IPS-20b (cell line): ENCODE measurements around the gene EHD2.
"Not testable (repeated sequence)": the region's sequence is repeated elsewhere in the genome, so short reads cannot be mapped to it uniquely, and the experiment has no call there.

Experiments
- H3K27ac ChIP-seq: one replicate; pipeline ENCODE4 v1.5.1; 2013; ENCODE audit warnings: low read length
- H3K27me3 ChIP-seq: 2 replicates; pipeline ENCODE4 v1.6.1; 2013; ENCODE audit warnings: mild to moderate bottlenecking, low read length, inconsistent platforms; ENCODE audit not compliant: insufficient read depth
- H3K36me3 ChIP-seq: 2 replicates; pipeline ENCODE4 v1.6.1; 2013; ENCODE audit warnings: low read depth, mild to moderate bottlenecking, inconsistent platforms, low read length, moderate library complexity; ENCODE audit not compliant: insufficient read depth
- H3K4me1 ChIP-seq: 2 replicates; pipeline ENCODE4 v1.6.1; 2013; ENCODE audit warnings: mild to moderate bottlenecking, control low read depth, inconsistent platforms, low read length, moderate library complexity; ENCODE audit not compliant: insufficient read depth
- H3K4me3 ChIP-seq: 2 replicates; pipeline ENCODE4 v1.5.1; 2013; ENCODE audit warnings: mild to moderate bottlenecking, low read length, inconsistent platforms
- H3K9ac ChIP-seq: 2 replicates; pipeline ENCODE4 v1.6.1; 2013; ENCODE audit warnings: low read depth, mild to moderate bottlenecking, inconsistent platforms, low read length, moderate library complexity
- H3K9me3 ChIP-seq: 2 replicates; pipeline ENCODE4 v1.6.1; 2013; ENCODE audit warnings: mild to moderate bottlenecking, low read depth, low read length, inconsistent platforms; ENCODE audit not compliant: insufficient read depth

The EHD2 gene

DNA sequence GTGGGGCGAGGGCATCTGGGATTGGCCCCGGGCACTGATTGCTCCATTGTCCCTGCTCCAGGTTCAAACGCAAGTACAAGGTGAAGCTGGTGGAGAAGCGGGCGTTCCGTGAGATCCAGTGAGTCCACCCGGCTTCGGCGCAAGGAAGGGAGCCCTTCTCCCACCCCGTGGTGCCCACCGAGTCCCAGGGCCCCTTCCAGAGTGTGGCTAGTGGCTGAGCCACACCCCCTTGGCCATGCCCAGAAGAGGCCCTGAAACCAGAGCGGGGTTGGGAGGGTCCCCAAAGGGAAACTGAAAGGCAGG is 43.4 kb downstream of the EHD2 start:
- Histone ChIP-seq H3K9me3 (no peaks in the 10 kb centered on the region), H3K9ac (no peak overlapping the region), H3K27ac (no peak overlapping the region), H3K4me1 (no peaks in the 10 kb centered on the region), H3K4me3 (no peak overlapping the region), H3K36me3 (peaks cover 71% of the 10 kb centered on the region), H3K27me3 (no peaks in the 10 kb centered on the region)

GRCh38 chr19:47756953-47757608 is 43.9 kb downstream of the EHD2 start:
- peaks cover 68% of the 10 kb centered on the region for H3K36me3 ChIP-seq
- no peaks in the 10 kb centered on the region for H3K9me3 ChIP-seq
- no peak overlapping the region for H3K27ac ChIP-seq
- H3K9ac ChIP-seq: no peak overlapping the region
- no peaks in the 10 kb centered on the region for H3K27me3 ChIP-seq
- no peaks in the 10 kb centered on the region for H3K4me1 ChIP-seq
- H3K4me3 ChIP-seq: no peak overlapping the region

DNA sequence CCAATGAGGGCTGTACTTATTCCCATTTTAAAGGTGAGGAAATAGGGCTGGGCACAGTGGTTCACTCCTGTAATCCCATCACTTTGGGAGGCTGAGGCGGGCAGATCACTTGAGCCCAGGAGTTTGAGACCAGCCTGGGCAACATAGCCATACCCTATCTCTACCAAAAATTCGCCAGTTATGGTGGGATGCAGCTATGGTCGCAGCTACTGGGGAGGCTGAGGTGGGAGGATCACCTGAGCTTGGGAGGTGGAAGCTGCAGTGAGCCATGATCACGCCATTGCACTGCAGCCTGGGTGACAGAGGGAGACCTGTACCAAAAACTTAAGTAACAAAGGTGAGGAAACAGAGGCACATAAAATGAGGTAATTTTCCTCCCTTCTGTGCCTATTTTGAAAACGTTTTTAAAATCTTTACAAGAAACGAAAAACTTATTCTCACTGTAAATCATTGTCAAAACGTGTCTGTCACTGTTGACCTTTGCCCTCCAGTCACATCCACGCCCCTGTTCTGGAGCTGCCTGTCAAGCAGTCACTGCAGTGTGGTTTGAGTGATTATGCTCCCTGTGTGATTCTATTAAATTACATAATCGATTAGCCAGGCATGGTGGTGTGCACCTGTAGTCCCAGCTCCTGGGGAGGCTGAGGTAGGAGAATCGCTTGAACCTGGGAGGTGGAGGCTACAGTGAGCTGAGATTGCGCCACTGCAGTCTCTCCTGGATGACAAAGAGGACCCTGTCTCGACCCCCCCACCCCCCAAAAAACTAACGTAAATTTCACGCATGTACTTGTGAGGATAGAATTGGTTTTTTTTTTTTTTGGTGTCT is 44.6 kb downstream of the EHD2 start:
- Histone ChIP-seq H3K4me1 (no peaks in the 10 kb centered on the region), H3K27ac (no peak overlapping the region), H3K9me3 (no peaks in the 10 kb centered on the region), H3K36me3 (peaks cover 60% of the 10 kb centered on the region), H3K4me3 (no peak overlapping the region), H3K9ac (no peak overlapping the region), H3K27me3 (no peaks in the 10 kb centered on the region)

DNA sequence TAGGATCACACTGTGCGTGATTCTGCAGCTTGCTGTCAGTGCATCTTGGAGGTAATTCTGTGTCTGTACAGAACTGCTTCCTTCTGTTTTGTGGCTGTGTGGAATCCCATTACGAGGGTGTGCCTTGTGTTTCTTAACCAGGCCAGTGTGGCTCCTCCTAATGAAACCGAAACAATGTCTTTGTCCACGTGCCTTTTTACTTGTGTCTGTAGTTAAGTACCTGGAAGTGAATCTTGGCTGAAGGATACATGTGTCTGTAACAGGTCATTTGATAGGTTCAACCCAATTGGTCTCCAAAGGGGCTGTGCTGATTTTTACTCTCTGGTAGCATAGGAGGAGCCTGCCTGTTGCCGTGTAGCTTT is 45.2 kb downstream of the EHD2 start:
- Histone ChIP-seq H3K9ac (no peak overlapping the region), H3K27me3 (no peaks in the 10 kb centered on the region), H3K4me1 (no peaks in the 10 kb centered on the region), H3K9me3 (no peaks in the 10 kb centered on the region), H3K27ac (no peak overlapping the region), H3K4me3 (no peak overlapping the region), H3K36me3 (peaks cover 54% of the 10 kb centered on the region)

DNA sequence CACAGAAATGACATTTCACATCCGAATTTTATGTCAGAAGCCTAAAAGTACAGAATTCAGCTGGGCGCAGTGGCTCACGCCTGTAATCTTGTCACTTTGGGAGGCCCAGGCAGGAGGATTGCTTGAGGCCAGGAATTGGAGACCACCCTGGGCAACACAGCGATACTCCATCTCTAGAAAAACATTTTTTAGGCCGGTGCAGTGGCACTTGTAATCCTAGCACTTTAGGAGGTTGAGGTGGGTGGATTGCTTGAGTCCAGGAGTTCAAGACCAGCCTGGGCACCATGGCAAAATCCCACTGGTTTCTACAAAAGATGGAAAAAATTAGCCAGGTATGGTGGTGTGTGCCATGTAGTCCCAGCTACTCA is 47.4 kb downstream of the EHD2 start:
- H3K4me3 ChIP-seq: no peak overlapping the region
- peaks cover 37% of the 10 kb centered on the region for H3K36me3 ChIP-seq
- H3K27ac ChIP-seq: no peak overlapping the region
- no peaks in the 10 kb centered on the region for H3K4me1 ChIP-seq
- H3K27me3 ChIP-seq: no peaks in the 10 kb centered on the region
- no peaks in the 10 kb centered on the region for H3K9me3 ChIP-seq
- no peak overlapping the region for H3K9ac ChIP-seq

- Histone ChIP-seq H3K4me1 (no peaks in the 10 kb centered on the region), H3K4me3 (no peak overlapping the region), H3K36me3 (peaks cover 27% of the 10 kb centered on the region), H3K9me3 (no peaks in the 10 kb centered on the region), H3K27me3 (no peaks in the 10 kb centered on the region), H3K27ac (no peak overlapping the region), H3K9ac (no peak overlapping the region)
Measured at GRCh38 chr19:47761566-47761965, 48.3 kb downstream of the EHD2 start.

GRCh38 chr19:47762151-47762550 is 48.9 kb downstream of the EHD2 start:
- H3K27ac ChIP-seq: no peak overlapping the region
- H3K9me3 ChIP-seq: no peaks in the 10 kb centered on the region
- no peak overlapping the region for H3K4me3 ChIP-seq
- H3K4me1 ChIP-seq: no peaks in the 10 kb centered on the region
- peaks cover 21% of the 10 kb centered on the region for H3K36me3 ChIP-seq
- H3K27me3 ChIP-seq: no peaks in the 10 kb centered on the region
- H3K9ac ChIP-seq: no peak overlapping the region

- Histone ChIP-seq H3K9me3 (no peaks in the 10 kb centered on the region), H3K4me1 (no peaks in the 10 kb centered on the region), H3K27me3 (no peaks in the 10 kb centered on the region), H3K9ac (no peak overlapping the region), H3K36me3 (peaks cover 15% of the 10 kb centered on the region), H3K27ac (no peak overlapping the region), H3K4me3 (no peak overlapping the region)
Measured at GRCh38 chr19:47762615-47763308, 49.5 kb downstream of the EHD2 start.

DNA sequence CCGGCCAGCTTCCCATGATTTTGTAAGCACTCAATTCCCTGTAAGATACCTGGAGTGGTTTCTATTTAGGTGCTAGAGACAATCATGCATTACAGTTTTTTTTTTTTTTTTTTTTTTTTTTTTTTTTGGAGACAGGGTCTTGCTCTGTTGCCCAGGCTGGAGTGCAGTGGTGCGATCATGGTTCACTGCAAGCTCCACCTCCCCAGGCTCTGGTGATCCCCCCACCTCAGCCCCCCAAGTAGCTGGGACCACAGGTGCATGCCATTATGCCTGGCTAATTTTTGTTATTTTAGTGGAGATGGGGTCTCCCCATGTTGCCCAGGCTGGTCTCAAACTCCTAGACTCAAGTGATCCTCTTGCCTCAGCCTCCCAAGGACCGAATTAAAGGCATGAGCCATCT is 51.5 kb downstream of the EHD2 start:
- not testable (repeated sequence) for H3K4me3 ChIP-seq, H3K9me3 ChIP-seq, H3K9ac ChIP-seq, H3K27ac ChIP-seq, H3K36me3 ChIP-seq, H3K4me1 ChIP-seq, H3K27me3 ChIP-seq

DNA sequence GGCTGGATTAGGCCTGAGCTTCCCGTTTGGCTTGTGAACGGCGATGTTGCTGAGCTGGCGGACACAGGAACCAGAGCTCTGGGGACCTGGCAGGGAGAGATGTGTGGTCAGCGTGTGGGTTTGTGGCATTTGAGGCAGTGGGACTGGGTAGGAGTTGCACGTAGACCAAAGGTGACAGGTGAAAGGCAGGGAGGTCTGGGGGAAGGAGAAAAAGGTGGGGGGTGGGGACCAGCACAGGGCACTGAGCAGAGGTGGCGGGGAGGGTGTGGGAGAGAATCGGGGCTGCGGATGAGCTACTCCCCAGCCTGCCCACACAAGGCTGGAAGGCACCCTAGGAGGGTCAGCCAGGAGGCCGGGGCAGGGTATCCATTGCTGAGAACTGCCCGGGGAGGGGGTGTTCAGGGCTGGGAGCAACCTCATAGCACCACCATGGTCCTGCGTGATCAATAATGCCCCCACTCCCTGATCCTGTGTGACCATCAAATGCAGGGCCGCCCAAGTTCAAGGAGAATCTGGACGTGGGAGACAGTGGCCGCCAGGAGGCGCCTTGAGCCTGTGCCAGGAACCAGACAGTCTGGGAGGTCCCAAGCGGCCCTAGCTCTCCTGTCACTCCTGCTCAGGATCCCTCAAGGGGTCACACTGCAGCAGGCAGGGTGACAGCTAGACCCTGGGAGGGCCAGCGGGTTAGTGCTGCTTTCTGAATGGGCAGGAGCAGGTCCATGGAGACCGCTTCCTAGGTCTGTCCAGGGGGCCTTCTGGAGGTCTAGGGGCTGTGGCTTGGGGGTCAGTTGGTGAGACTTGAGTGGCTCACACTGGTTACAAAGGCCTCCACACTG is 52.5 kb downstream of the EHD2 start:
- H3K9me3 ChIP-seq: no peaks in the 10 kb centered on the region
- no peaks in the 10 kb centered on the region for H3K27me3 ChIP-seq
- H3K27ac ChIP-seq: no peak overlapping the region
- H3K9ac ChIP-seq: no peak overlapping the region
- no peak overlapping the region for H3K4me3 ChIP-seq
- H3K36me3 ChIP-seq: no peaks in the 10 kb centered on the region
- no peaks in the 10 kb centered on the region for H3K4me1 ChIP-seq

- Histone ChIP-seq H3K27me3 (no peaks in the 10 kb centered on the region), H3K27ac (no peak overlapping the region), H3K4me3 (no peak overlapping the region), H3K9me3 (no peaks in the 10 kb centered on the region), H3K9ac (no peak overlapping the region), H3K4me1 (no peaks in the 10 kb centered on the region), H3K36me3 (no peaks in the 10 kb centered on the region)
Measured at GRCh38 chr19:47766359-47766620, 53.1 kb downstream of the EHD2 start.
